ENCODE measurements around the gene NFATC4. TPM values are rescaled to one million over a fixed set of nuclear protein-coding genes. Genes with fewer than 3 reads are reported as not detected.

NFATC4 gene
- total and polyA plus RNA-seq, 2 of the 4 experiments (the other 2 are of a cell fraction) = 15.6 to 35.8 TPM

- Histone ChIP-seq H2AFZ (replicated peaks; ENCODE audit: low read length, poor library complexity) (peak within 1 kb of the TSS; percentile 91), H3K36me3 (ENCODE audit: control insufficient read depth, insufficient read depth, low read length) (no peaks in the 10 kb centered on the region), H3K4me1 (ENCODE audit: control insufficient read depth, insufficient read depth, low read length) (peaks cover 17% of the 10 kb centered on the region), H4K91ac (ENCODE audit: insufficient read depth, low read depth, low read length) (peak within 1 kb of the TSS; percentile 58), H2BK15ac (ENCODE audit: low read depth, low read length) (peak within 1 kb of the TSS; percentile 28; the same call in 2 of the 3 replicates), H3K14ac (replicated peaks; ENCODE audit: low read depth, low read length) (peak within 1 kb of the TSS; percentile 72), H3K18ac (ENCODE audit: low read depth, low read length) (peak within 1 kb of the TSS; percentile 81; the same call in 1 of the 2 replicates), H4K8ac (ENCODE audit: low read depth in 2 of 2, low read length in 2 of 2) (peak within 1 kb of the TSS; percentile 77 to 84), H2BK5ac (ENCODE audit: low read depth, low read length, poor library complexity, severe bottlenecking) (no peak within 1 kb of the TSS), H3K27me3 (ENCODE audit: control insufficient read depth, insufficient read depth, low read length) (no peaks in the 10 kb centered on the region), H2AK5ac (ENCODE audit: low read depth, low read length) (peak within 1 kb of the TSS; percentile 81; the same call in 1 of the 2 replicates), H3K9me1 (ENCODE audit: insufficient read depth, low read length) (no peaks in the 10 kb centered on the region; the same call in 1 of the 2 replicates), H2AK9ac (replicated peaks; ENCODE audit: low read depth, low read length, poor library complexity) (peak within 1 kb of the TSS; percentile 86), H3K4me2 (ENCODE audit: low read depth, low read length) (peak within 1 kb of the TSS; percentile 89), H3K9me3 (ENCODE audit: control insufficient read depth, insufficient read depth, low read length) (no peaks in the 10 kb centered on the region), H3K23ac (ENCODE audit: low read depth, low read length) (peak within 1 kb of the TSS; percentile 81), H3K4me3 (ENCODE audit: insufficient read depth, low read depth, low read length) (peak within 1 kb of the TSS; percentile 67), H3K27ac (ENCODE audit: insufficient read depth, low read length) (peak within 1 kb of the TSS; percentile 20; the same call in 1 of the 2 replicates), H3K79me1 (ENCODE audit: low read depth in 1 of 2, low read length in 2 of 2) (peaks cover 0 to 12% of the 10 kb centered on the region in 2 experiments; a peak in 1 of 4 replicates), H2BK120ac (ENCODE audit: low read depth, low read length) (peak within 1 kb of the TSS; percentile 46), H2BK20ac (ENCODE audit: low read depth, low read length) (peak within 1 kb of the TSS; percentile 10), H4K20me1 (ENCODE audit: insufficient read depth, low read length) (no peaks in the 10 kb centered on the region), H3K56ac (ENCODE audit: extremely low read depth, insufficient read depth, low read length) (no peak within 1 kb of the TSS), H3K9ac (ENCODE audit: low read depth, low read length) (peak within 1 kb of the TSS; percentile 79), H4K5ac (ENCODE audit: low read depth, low read length) (peak within 1 kb of the TSS; percentile 85; the same call in 1 of the 2 replicates), H3K4ac (ENCODE audit: low read depth, low read length) (peak within 1 kb of the TSS; percentile 87)
- ChIA-PET CTCF (interaction anchor here (1.1 kb wide), 1 partner anchor 33 kb away, joined by 6 read pairs; no protein-coding TSS in a partner anchor), POLR2A (ENCODE audit: unreplicated experiment) (interaction anchor here (0.6 kb wide), 1 partner anchor 33 kb away, joined by 3 read pairs; no protein-coding TSS in a partner anchor)
- dilution Hi-C loops (cut with HindIII; ENCODE audit: low sequenced_read_pairs, unreplicated experiment) (no loop called here), intact Hi-C loops (cut with micrococcal nuclease) (loop anchor here (2.0 kb wide), 1 partner anchor 32 kb away; no protein-coding TSS in a partner anchor), in situ Hi-C loops (cut with MboI; ENCODE audit: low sequenced_read_pairs) (no loop called here)
- 0% methylated on average over 25 of the region's 57 CpGs; no CpG with 5 or more reads in 1 of the 2 experiments for whole genome bisulfite sequencing, 2 experiments (ENCODE audit: extremely low coverage in 2 of 2, insufficient read length in 1 of 2)
- TF ChIP-seq POLR2A (IDR thresholded peaks at IDR 0.05; ENCODE audit: low read depth, low read length) = no peak
- TF ChIP-seq MXI1 (IDR thresholded peaks at IDR 0.05; ENCODE audit: borderline replicate concordance, low read depth, low read length) = no peak
- TF ChIP-seq SMC3 (IDR thresholded peaks at IDR 0.05; ENCODE audit: low read depth, low read length) = no peak
- no peak for TF ChIP-seq CTCF (conservative IDR thresholded peaks at IDR 0.05; ENCODE audit: low read depth, low read length)
- TF ChIP-seq FOS (IDR thresholded peaks at IDR 0.05; ENCODE audit: low read depth, low read length) = no peak
- TF ChIP-seq, protein P1, sequence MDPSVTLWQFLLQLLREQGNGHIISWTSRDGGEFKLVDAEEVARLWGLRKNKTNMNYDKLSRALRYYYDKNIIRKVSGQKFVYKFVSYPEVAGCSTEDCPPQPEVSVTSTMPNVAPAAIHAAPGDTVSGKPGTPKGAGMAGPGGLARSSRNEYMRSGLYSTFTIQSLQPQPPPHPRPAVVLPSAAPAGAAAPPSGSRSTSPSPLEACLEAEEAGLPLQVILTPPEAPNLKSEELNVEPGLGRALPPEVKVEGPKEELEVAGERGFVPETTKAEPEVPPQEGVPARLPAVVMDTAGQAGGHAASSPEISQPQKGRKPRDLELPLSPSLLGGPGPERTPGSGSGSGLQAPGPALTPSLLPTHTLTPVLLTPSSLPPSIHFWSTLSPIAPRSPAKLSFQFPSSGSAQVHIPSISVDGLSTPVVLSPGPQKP (IDR thresholded peaks at IDR 0.05; ENCODE audit: borderline replicate concordance, low read depth, low read length) = no peak
- no peak for TF ChIP-seq CHD1 (IDR thresholded peaks at IDR 0.05; ENCODE audit: low read depth, low read length)
- TF ChIP-seq MAFK (IDR thresholded peaks at IDR 0.05; ENCODE audit: low read depth, low read length) = no peak
- no peak for TF ChIP-seq RCOR1 (IDR thresholded peaks at IDR 0.05; ENCODE audit: insufficient replicate concordance, low read length)
- no peak for TF ChIP-seq RFX5 (IDR thresholded peaks at IDR 0.05; ENCODE audit: low read depth, low read length)
- ATAC-seq (ENCODE audit: low read depth) = peak; percentile 84
- BruUV-seq (replicated peaks) = no TSS peak
- peak; percentile 12 for DNase-seq
Measured at GRCh38 chr14:24398653-24399446, 30.9 kb downstream of the NFATC4 start, which contains the start of gene NYNRIN. Gene NYNRIN (plus strand): TSS chr14:24399003. CDS start chr14:24399247, 244 bp downstream.

Data from IMR-90 (cell line).